Colonic mucosa (tissue), 4 donors: ENCODE data around the gene EIF2AK3. TPM values are rescaled to one million over a fixed set of nuclear protein-coding genes. Genes with fewer than 3 reads are reported as not detected.

ENCODE experiments used
- DNase-seq: peaks from one replicate; pipeline ENCODE4 v3.0.0-alpha.2; 2020
- H3K27ac ChIP-seq: fragments of 200-600 bp; one replicate; pipeline ENCODE4 v1.8.0; 2021
- H3K27me3 ChIP-seq: fragments of 200-600 bp; one replicate; pipeline ENCODE4 v1.8.0; 2021
- H3K36me3 ChIP-seq: fragments of 200-600 bp; one replicate; pipeline ENCODE4 v1.8.0; 2021
- H3K4me1 ChIP-seq: fragments of 200-600 bp; one replicate; pipeline ENCODE4 v1.8.0; 2021; ENCODE audit warnings: mild to moderate bottlenecking
- H3K4me3 ChIP-seq: fragments of 200-600 bp; one replicate; pipeline ENCODE4 v1.8.0; 2021
- H3K9ac ChIP-seq, 2 donors: one replicate each; pipeline ENCODE4 v1.7.0; 2013; ENCODE audit warnings: control low read depth in 2 of 2, low read depth in 2 of 2, low read length in 2 of 2
- H3K9me3 ChIP-seq: fragments of 200-600 bp; one replicate; pipeline ENCODE4 v1.8.0; 2021
- CTCF ChIP-seq: fragments of 200-600 bp; IDR thresholded peaks from one replicate; pipeline ENCODE4 v1.8.0; 2022; ENCODE audit warnings: antibody characterized with exemption, mild to moderate bottlenecking
- intact Hi-C: fragments of 100-400 bp; cut with DNase I; formaldehyde crosslinking; loops from one replicate; pipeline ENCODE4 v1.14.1; 2022
- total RNA-seq, 2 donors: library from RNA; stranded (reverse); fragmentation: NEBNext Ultra II Directional in 1 of 2; extraction: Animal tissue kit (Norgen Biotek cat#: 25700) in 1 of 2; gene quantifications; one replicate each; pipeline ENCODE4 v1.2.1, GENCODE V29; 2021
- donor health status: healthy.
- donor health status: DM: no; HTN: no; CAD: no.
- donor health status: DM: no; HTN: no; CAD: no.

EIF2AK3 gene
- total RNA-seq, 2 donors from 2014 or later: 23.0 to 38.3 TPM

GRCh38 chr2:88596141-88596830 lies 31.0 kb downstream of the EIF2AK3 start:
- Histone ChIP-seq H3K9me3 (no peaks in the 10 kb centered on the region), H3K27ac (no peak overlapping the region), H3K4me3 (no peak overlapping the region), H3K9ac (no peak overlapping the region), H3K4me1 (no peaks in the 10 kb centered on the region), H3K36me3 (peaks cover 3% of the 10 kb centered on the region), H3K27me3 (no peaks in the 10 kb centered on the region)
- intact Hi-C loops: no loop called here
- DNase-seq: no peak
- no peak for TF ChIP-seq CTCF

- Histone ChIP-seq H3K27ac (no peak overlapping the region), H3K36me3 (peaks cover 12% of the 10 kb centered on the region)
Observed at GRCh38 chr2:88591698-88592097, 35.6 kb downstream of the EIF2AK3 start.

GRCh38 chr2:88590998-88591613 lies 36.2 kb downstream of the EIF2AK3 start:
- DNase-seq: peak; percentile 57
- Histone ChIP-seq H3K27ac (no peak overlapping the region), H3K9ac (no peak overlapping the region), H3K27me3 (no peaks in the 10 kb centered on the region), H3K36me3 (peaks cover 12% of the 10 kb centered on the region), H3K4me1 (no peaks in the 10 kb centered on the region), H3K9me3 (no peaks in the 10 kb centered on the region), H3K4me3 (no peak overlapping the region)
- peak; percentile 54 for TF ChIP-seq CTCF
- intact Hi-C loops: loop anchor here (2.0 kb wide), 1 partner anchor 78 kb away; no protein-coding TSS in a partner anchor

More at GRCh38 chr2:88591698-88592097, 35.6 kb downstream of the EIF2AK3 start:
- H3K4me1 ChIP-seq: no peaks in the 10 kb centered on the region
- H3K9me3 ChIP-seq: no peaks in the 10 kb centered on the region
- H3K27me3 ChIP-seq: no peaks in the 10 kb centered on the region
- H3K4me3 ChIP-seq: no peak overlapping the region
- no peak for TF ChIP-seq CTCF
- no peak for DNase-seq
- intact Hi-C loops: loop anchor here (2.0 kb wide), 1 partner anchor 77 kb away; no protein-coding TSS in a partner anchor
- H3K9ac ChIP-seq: no peak overlapping the region

GRCh38 chr2:88585969-88586368 lies 41.3 kb downstream of the EIF2AK3 start:
- no peak overlapping the region for H3K27ac ChIP-seq
- no peak for TF ChIP-seq CTCF
- H3K4me1 ChIP-seq: no peaks in the 10 kb centered on the region
- H3K36me3 ChIP-seq: peaks cover 19% of the 10 kb centered on the region
- no peaks in the 10 kb centered on the region for H3K9me3 ChIP-seq
- no peak overlapping the region for H3K9ac ChIP-seq
- no peaks in the 10 kb centered on the region for H3K27me3 ChIP-seq
- intact Hi-C loops: no loop called here
- no peak for DNase-seq
- H3K4me3 ChIP-seq: no peak overlapping the region

GRCh38 chr2:88582030-88582429 lies 45.2 kb downstream of the EIF2AK3 start:
- H3K9me3 ChIP-seq: no peaks in the 10 kb centered on the region
- no peaks in the 10 kb centered on the region for H3K4me1 ChIP-seq
- TF ChIP-seq CTCF: no peak
- no peak overlapping the region for H3K9ac ChIP-seq
- no peak overlapping the region for H3K4me3 ChIP-seq
- no peak for DNase-seq
- H3K36me3 ChIP-seq: peaks cover 10% of the 10 kb centered on the region
- H3K27me3 ChIP-seq: no peaks in the 10 kb centered on the region
- intact Hi-C loops: no loop called here
- no peak overlapping the region for H3K27ac ChIP-seq
